Testis (tissue), 2 donors: Measurements from ENCODE around the gene ZC3H4.

ENCODE experiments used
- POLR2A ChIP-seq: fragments of 450-650 bp; IDR thresholded peaks from one replicate; pipeline ENCODE4 v1.6.1; 2017; ENCODE audit warnings: antibody characterized with exemption, mild to moderate bottlenecking, moderate library complexity
- TF ChIP-seq, protein P1 (sequence below), 3 experiments: fragments of 450-650 bp in 2 of 3; fragments of 200-600 bp in 1 of 3; sonication (generic) in 1 of 3; IDR thresholded peaks; one replicate each; pipeline ENCODE4 v1.5.1; 2016 to 2019; ENCODE audit warnings: antibody characterized with exemption in 3 of 3, mild to moderate bottlenecking in 2 of 3, moderate library complexity in 1 of 3

DNA sequence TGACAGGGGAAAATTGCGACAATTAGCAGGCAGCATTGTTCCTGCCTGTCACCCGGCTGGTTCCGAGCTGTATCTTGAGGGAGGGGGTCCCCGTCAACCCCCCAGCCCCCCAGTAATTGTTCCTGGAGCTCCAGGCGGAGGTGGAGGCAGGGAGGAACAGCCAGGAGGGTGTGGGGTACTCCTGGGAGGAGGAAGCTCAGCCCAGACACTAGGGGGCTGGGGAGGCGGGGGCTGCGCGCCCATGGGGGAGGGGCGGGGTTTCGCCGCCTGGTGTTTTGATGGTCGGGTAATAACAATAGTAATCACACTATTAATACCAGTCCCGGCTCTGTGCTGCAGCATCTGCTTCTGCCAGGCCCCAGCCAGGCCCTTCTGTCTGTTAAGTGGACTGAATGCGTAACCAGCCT is 85.4 kb downstream of the ZC3H4 start:
- TF ChIP-seq POLR2A = no peak
- TF ChIP-seq, protein P1, sequence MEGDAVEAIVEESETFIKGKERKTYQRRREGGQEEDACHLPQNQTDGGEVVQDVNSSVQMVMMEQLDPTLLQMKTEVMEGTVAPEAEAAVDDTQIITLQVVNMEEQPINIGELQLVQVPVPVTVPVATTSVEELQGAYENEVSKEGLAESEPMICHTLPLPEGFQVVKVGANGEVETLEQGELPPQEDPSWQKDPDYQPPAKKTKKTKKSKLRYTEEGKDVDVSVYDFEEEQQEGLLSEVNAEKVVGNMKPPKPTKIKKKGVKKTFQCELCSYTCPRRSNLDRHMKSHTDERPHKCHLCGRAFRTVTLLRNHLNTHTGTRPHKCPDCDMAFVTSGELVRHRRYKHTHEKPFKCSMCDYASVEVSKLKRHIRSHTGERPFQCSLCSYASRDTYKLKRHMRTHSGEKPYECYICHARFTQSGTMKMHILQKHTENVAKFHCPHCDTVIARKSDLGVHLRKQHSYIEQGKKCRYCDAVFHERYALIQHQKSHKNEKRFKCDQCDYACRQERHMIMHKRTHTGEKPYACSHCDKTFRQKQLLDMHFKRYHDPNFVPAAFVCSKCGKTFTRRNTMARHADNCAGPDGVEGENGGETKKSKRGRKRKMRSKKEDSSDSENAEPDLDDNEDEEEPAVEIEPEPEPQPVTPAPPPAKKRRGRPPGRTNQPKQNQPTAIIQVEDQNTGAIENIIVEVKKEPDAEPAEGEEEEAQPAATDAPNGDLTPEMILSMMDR (IDR thresholded peaks at IDR 0.05) = no peak
